Measurements from ENCODE around the gene MCC.

MCC gene

GRCh38 chr5:113150821-113151220 lies 337.4 kb downstream of the MCC start:
- Histone ChIP-seq H4K8ac (ENCODE audit: low read depth, low read length) (no peak overlapping the region), H2BK15ac (replicated peaks; ENCODE audit: low read depth) (no peak overlapping the region), H3K4ac (ENCODE audit: low read depth, low read length) (no peak overlapping the region), H3K4me1 (ENCODE audit: control insufficient read depth, low read depth, low read length) (peaks cover 6% of the 10 kb centered on the region), H3K4me2 (ENCODE audit: low read length) (no peak overlapping the region), H3K27ac (ENCODE audit: low read depth, low read length) (no peak overlapping the region), H3K4me3 (ENCODE audit: low read length) (no peak overlapping the region), H2BK120ac (ENCODE audit: low read depth, low read length) (no peak overlapping the region), H2AK5ac (ENCODE audit: low read length) (no peak overlapping the region), H4K5ac (ENCODE audit: low read length) (no peak overlapping the region), H3K36me3 (ENCODE audit: control insufficient read depth, insufficient read depth, low read length) (no peaks in the 10 kb centered on the region), H3K27me3 (ENCODE audit: insufficient read depth, low read length, poor library complexity) (no peaks in the 10 kb centered on the region), H3K9ac (ENCODE audit: low read length) (no peak overlapping the region), H3K23ac (ENCODE audit: low read length) (no peak overlapping the region), H3K79me2 (ENCODE audit: control insufficient read depth, insufficient read depth, low read length) (peaks cover 16% of the 10 kb centered on the region), H3K18ac (ENCODE audit: low read length) (no peak overlapping the region), H3K79me1 (ENCODE audit: low read length) (peaks cover 18% of the 10 kb centered on the region), H2BK5ac (ENCODE audit: low read length) (no peak overlapping the region), H3K56ac (ENCODE audit: low read length) (no peak overlapping the region)
- no CpG with 5 or more reads among the region's 7 CpGs for WGBS (ENCODE audit: extremely low coverage, insufficient coverage, low lambda C conversion rate)
- DNase-seq = no peak

- no peak overlapping the region for H3K4me3 ChIP-seq (ENCODE audit: low read length)
- H3K27ac ChIP-seq (ENCODE audit: low read depth, low read length) = no peak overlapping the region
- H2BK5ac ChIP-seq (ENCODE audit: low read length) = no peak overlapping the region
- H4K5ac ChIP-seq (ENCODE audit: low read length) = no peak overlapping the region
- H2AK5ac ChIP-seq (ENCODE audit: low read length) = no peak overlapping the region
- H3K4me2 ChIP-seq (ENCODE audit: low read length) = no peak overlapping the region
- peaks cover 6% of the 10 kb centered on the region for H3K4me1 ChIP-seq (ENCODE audit: control insufficient read depth, low read depth, low read length)
- WGBS (ENCODE audit: extremely low coverage, insufficient coverage, low lambda C conversion rate) = no CpG with 5 or more reads among the region's 2 CpGs
- peaks cover 21% of the 10 kb centered on the region for H3K79me1 ChIP-seq (ENCODE audit: low read length)
- H3K23ac ChIP-seq (ENCODE audit: low read length) = no peak overlapping the region
- peaks cover 16% of the 10 kb centered on the region for H3K79me2 ChIP-seq (ENCODE audit: control insufficient read depth, insufficient read depth, low read length)
- no peaks in the 10 kb centered on the region for H3K36me3 ChIP-seq (ENCODE audit: control insufficient read depth, insufficient read depth, low read length)
- H4K8ac ChIP-seq (ENCODE audit: low read depth, low read length) = no peak overlapping the region
- no peaks in the 10 kb centered on the region for H3K27me3 ChIP-seq (ENCODE audit: insufficient read depth, low read length, poor library complexity)
- H3K56ac ChIP-seq (ENCODE audit: low read length) = no peak overlapping the region
- no peak overlapping the region for H3K4ac ChIP-seq (ENCODE audit: low read depth, low read length)
- H2BK120ac ChIP-seq (ENCODE audit: low read depth, low read length) = no peak overlapping the region
- no peak overlapping the region for H3K9ac ChIP-seq (ENCODE audit: low read length)
- H3K18ac ChIP-seq (ENCODE audit: low read length) = no peak overlapping the region
- no peak overlapping the region for H2BK15ac ChIP-seq (replicated peaks; ENCODE audit: low read depth)
- no peak for DNase-seq
Measured at GRCh38 chr5:113150221-113150620, 338.0 kb downstream of the MCC start.

GRCh38 chr5:113147537-113147936 lies 340.7 kb downstream of the MCC start:
- Histone ChIP-seq H3K56ac (ENCODE audit: low read length) (no peak overlapping the region), H3K27ac (ENCODE audit: low read depth, low read length) (no peak overlapping the region), H3K79me1 (ENCODE audit: low read length) (peaks cover 23% of the 10 kb centered on the region), H4K5ac (ENCODE audit: low read length) (no peak overlapping the region), H3K9ac (ENCODE audit: low read length) (no peak overlapping the region), H3K36me3 (ENCODE audit: control insufficient read depth, insufficient read depth, low read length) (no peaks in the 10 kb centered on the region), H3K4me2 (ENCODE audit: low read length) (no peak overlapping the region), H3K79me2 (ENCODE audit: control insufficient read depth, insufficient read depth, low read length) (peaks cover 17% of the 10 kb centered on the region), H2BK120ac (ENCODE audit: low read depth, low read length) (no peak overlapping the region), H2AK5ac (ENCODE audit: low read length) (no peak overlapping the region), H3K4me3 (ENCODE audit: low read length) (no peak overlapping the region), H3K18ac (ENCODE audit: low read length) (peak overlapping the region; percentile 25), H2BK5ac (ENCODE audit: low read length) (no peak overlapping the region), H4K8ac (ENCODE audit: low read depth, low read length) (no peak overlapping the region), H3K4me1 (ENCODE audit: control insufficient read depth, low read depth, low read length) (peaks cover 6% of the 10 kb centered on the region), H2BK15ac (replicated peaks; ENCODE audit: low read depth) (no peak overlapping the region), H3K27me3 (ENCODE audit: insufficient read depth, low read length, poor library complexity) (no peaks in the 10 kb centered on the region), H3K4ac (ENCODE audit: low read depth, low read length) (no peak overlapping the region), H3K23ac (ENCODE audit: low read length) (no peak overlapping the region)
- DNase-seq = no peak
- WGBS (ENCODE audit: extremely low coverage, insufficient coverage, low lambda C conversion rate) = no CpG with 5 or more reads among the region's 7 CpGs

- Histone ChIP-seq H3K36me3 (ENCODE audit: control insufficient read depth, insufficient read depth, low read length) (peaks cover 1% of the 10 kb centered on the region), H3K27ac (ENCODE audit: low read depth, low read length) (no peak overlapping the region), H4K8ac (ENCODE audit: low read depth, low read length) (no peak overlapping the region), H2BK5ac (ENCODE audit: low read length) (no peak overlapping the region), H4K5ac (ENCODE audit: low read length) (no peak overlapping the region), H3K4ac (ENCODE audit: low read depth, low read length) (no peak overlapping the region), H3K56ac (ENCODE audit: low read length) (no peak overlapping the region), H3K4me1 (ENCODE audit: control insufficient read depth, low read depth, low read length) (peaks cover 6% of the 10 kb centered on the region), H3K18ac (ENCODE audit: low read length) (peak overlapping the region; percentile 25), H3K4me2 (ENCODE audit: low read length) (no peak overlapping the region), H3K23ac (ENCODE audit: low read length) (no peak overlapping the region), H3K79me1 (ENCODE audit: low read length) (peaks cover 24% of the 10 kb centered on the region), H3K79me2 (ENCODE audit: control insufficient read depth, insufficient read depth, low read length) (peaks cover 14% of the 10 kb centered on the region), H3K9ac (ENCODE audit: low read length) (no peak overlapping the region), H2BK15ac (replicated peaks; ENCODE audit: low read depth) (no peak overlapping the region), H3K4me3 (ENCODE audit: low read length) (no peak overlapping the region), H3K27me3 (ENCODE audit: insufficient read depth, low read length, poor library complexity) (no peaks in the 10 kb centered on the region), H2AK5ac (ENCODE audit: low read length) (no peak overlapping the region), H2BK120ac (ENCODE audit: low read depth, low read length) (no peak overlapping the region)
- WGBS (ENCODE audit: extremely low coverage, insufficient coverage, low lambda C conversion rate) = no CpG with 5 or more reads among the region's 4 CpGs
- no peak for DNase-seq
Measured at GRCh38 chr5:113147101-113147508, 341.1 kb downstream of the MCC start.

- no peak overlapping the region for H2AK5ac ChIP-seq (ENCODE audit: low read length)
- H3K23ac ChIP-seq (ENCODE audit: low read length) = no peak overlapping the region
- no peak overlapping the region for H4K5ac ChIP-seq (ENCODE audit: low read length)
- no peak overlapping the region for H3K56ac ChIP-seq (ENCODE audit: low read length)
- H3K9ac ChIP-seq (ENCODE audit: low read length) = no peak overlapping the region
- H3K18ac ChIP-seq (ENCODE audit: low read length) = peak overlapping the region; percentile 84
- H3K27me3 ChIP-seq (ENCODE audit: insufficient read depth, low read length, poor library complexity) = no peaks in the 10 kb centered on the region
- H3K36me3 ChIP-seq (ENCODE audit: control insufficient read depth, insufficient read depth, low read length) = peaks cover 3% of the 10 kb centered on the region
- H3K27ac ChIP-seq (ENCODE audit: low read depth, low read length) = no peak overlapping the region
- no CpG with 5 or more reads among the region's 1 CpG for WGBS (ENCODE audit: extremely low coverage, insufficient coverage, low lambda C conversion rate)
- H3K4ac ChIP-seq (ENCODE audit: low read depth, low read length) = no peak overlapping the region
- DNase-seq = no peak
- no peak overlapping the region for H3K4me2 ChIP-seq (ENCODE audit: low read length)
- H2BK15ac ChIP-seq (replicated peaks; ENCODE audit: low read depth) = no peak overlapping the region
- peaks cover 29% of the 10 kb centered on the region for H3K79me1 ChIP-seq (ENCODE audit: low read length)
- H3K79me2 ChIP-seq (ENCODE audit: control insufficient read depth, insufficient read depth, low read length) = peaks cover 13% of the 10 kb centered on the region
- H2BK5ac ChIP-seq (ENCODE audit: low read length) = no peak overlapping the region
- no peak overlapping the region for H4K8ac ChIP-seq (ENCODE audit: low read depth, low read length)
- peaks cover 6% of the 10 kb centered on the region for H3K4me1 ChIP-seq (ENCODE audit: control insufficient read depth, low read depth, low read length)
- no peak overlapping the region for H3K4me3 ChIP-seq (ENCODE audit: low read length)
- no peak overlapping the region for H2BK120ac ChIP-seq (ENCODE audit: low read depth, low read length)
Measured at GRCh38 chr5:113145757-113146387, 342.4 kb downstream of the MCC start.

- Histone ChIP-seq H2BK120ac (ENCODE audit: low read depth, low read length) (no peak overlapping the region), H3K23ac (ENCODE audit: low read length) (no peak overlapping the region), H3K27ac (ENCODE audit: low read depth, low read length) (no peak overlapping the region), H3K27me3 (ENCODE audit: insufficient read depth, low read length, poor library complexity) (no peaks in the 10 kb centered on the region), H4K5ac (ENCODE audit: low read length) (no peak overlapping the region), H4K8ac (ENCODE audit: low read depth, low read length) (no peak overlapping the region), H2BK5ac (ENCODE audit: low read length) (no peak overlapping the region), H3K4me2 (ENCODE audit: low read length) (no peak overlapping the region), H3K4me3 (ENCODE audit: low read length) (no peak overlapping the region), H3K36me3 (ENCODE audit: control insufficient read depth, insufficient read depth, low read length) (peaks cover 4% of the 10 kb centered on the region), H3K56ac (ENCODE audit: low read length) (no peak overlapping the region), H3K4me1 (ENCODE audit: control insufficient read depth, low read depth, low read length) (peaks cover 2% of the 10 kb centered on the region), H3K9ac (ENCODE audit: low read length) (no peak overlapping the region), H3K79me1 (ENCODE audit: low read length) (peaks cover 38% of the 10 kb centered on the region), H3K79me2 (ENCODE audit: control insufficient read depth, insufficient read depth, low read length) (peaks cover 19% of the 10 kb centered on the region), H3K18ac (ENCODE audit: low read length) (no peak overlapping the region), H2BK15ac (replicated peaks; ENCODE audit: low read depth) (no peak overlapping the region), H2AK5ac (ENCODE audit: low read length) (no peak overlapping the region), H3K4ac (ENCODE audit: low read depth, low read length) (no peak overlapping the region)
- no CpG with 5 or more reads among the region's 4 CpGs for WGBS (ENCODE audit: extremely low coverage, insufficient coverage, low lambda C conversion rate)
- DNase-seq = no peak
Measured at GRCh38 chr5:113142186-113142585, 346.1 kb downstream of the MCC start.

All from mesendoderm (in vitro differentiated cells).